ENCODE data around the gene NR6A1. TPM values are rescaled to one million over a fixed set of nuclear protein-coding genes. Genes with fewer than 3 reads are reported as not detected.

Gene NR6A1
- total and polyA plus RNA-seq, 2 of the 13 experiments (the other 11 are each of a cell fraction or from before 2014, with no cell fraction given), result 28.1 to 31.5 TPM

GRCh38 chr9:124510650-124511425 lies 260.3 kb downstream of the NR6A1 start (continued):
- TF ChIP-seq PRDM4 (CRISPR knock-in tag; IDR thresholded peaks at IDR 0.05; ENCODE audit: borderline replicate concordance) (no peak), PHF20 (CRISPR knock-in tag; IDR thresholded peaks at IDR 0.05) (no peak), ARHGAP35 (CRISPR knock-in tag; IDR thresholded peaks at IDR 0.05; ENCODE audit: borderline replicate concordance) (no peak), SAFB2 (CRISPR knock-in tag; IDR thresholded peaks at IDR 0.05; ENCODE audit: borderline replicate concordance, low read depth) (0 out of 2 replicates have a peak, but pooled peaks have one; percentile 1), AKNA (CRISPR knock-in tag; IDR thresholded peaks at IDR 0.05; ENCODE audit: borderline replicate concordance) (no peak), ZSCAN20 (CRISPR knock-in tag; IDR thresholded peaks at IDR 0.05; ENCODE audit: borderline replicate concordance) (no peak), ZNF570 (CRISPR knock-in tag; IDR thresholded peaks at IDR 0.05; ENCODE audit: borderline replicate concordance) (no peak), BHLHE40 (IDR thresholded peaks at IDR 0.05; ENCODE audit: low read length) (0 out of 2 replicates have a peak, but pooled peaks have one; percentile 31), LBX2 (CRISPR knock-in tag; IDR thresholded peaks at IDR 0.05; ENCODE audit: borderline replicate concordance) (no peak)
- TF ChIP-seq, protein P1, sequence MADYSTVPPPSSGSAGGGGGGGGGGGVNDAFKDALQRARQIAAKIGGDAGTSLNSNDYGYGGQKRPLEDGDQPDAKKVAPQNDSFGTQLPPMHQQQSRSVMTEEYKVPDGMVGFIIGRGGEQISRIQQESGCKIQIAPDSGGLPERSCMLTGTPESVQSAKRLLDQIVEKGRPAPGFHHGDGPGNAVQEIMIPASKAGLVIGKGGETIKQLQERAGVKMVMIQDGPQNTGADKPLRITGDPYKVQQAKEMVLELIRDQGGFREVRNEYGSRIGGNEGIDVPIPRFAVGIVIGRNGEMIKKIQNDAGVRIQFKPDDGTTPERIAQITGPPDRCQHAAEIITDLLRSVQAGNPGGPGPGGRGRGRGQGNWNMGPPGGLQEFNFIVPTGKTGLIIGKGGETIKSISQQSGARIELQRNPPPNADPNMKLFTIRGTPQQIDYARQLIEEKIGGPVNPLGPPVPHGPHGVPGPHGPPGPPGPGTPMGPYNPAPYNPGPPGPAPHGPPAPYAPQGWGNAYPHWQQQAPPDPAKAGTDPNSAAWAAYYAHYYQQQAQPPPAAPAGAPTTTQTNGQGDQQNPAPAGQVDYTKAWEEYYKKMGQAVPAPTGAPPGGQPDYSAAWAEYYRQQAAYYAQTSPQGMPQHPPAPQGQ (CRISPR knock-in tag; IDR thresholded peaks at IDR 0.05; ENCODE audit: borderline replicate concordance), result 0 out of 2 replicates have a peak, but pooled peaks have one; percentile 18
- TF ChIP-seq, protein P2, sequence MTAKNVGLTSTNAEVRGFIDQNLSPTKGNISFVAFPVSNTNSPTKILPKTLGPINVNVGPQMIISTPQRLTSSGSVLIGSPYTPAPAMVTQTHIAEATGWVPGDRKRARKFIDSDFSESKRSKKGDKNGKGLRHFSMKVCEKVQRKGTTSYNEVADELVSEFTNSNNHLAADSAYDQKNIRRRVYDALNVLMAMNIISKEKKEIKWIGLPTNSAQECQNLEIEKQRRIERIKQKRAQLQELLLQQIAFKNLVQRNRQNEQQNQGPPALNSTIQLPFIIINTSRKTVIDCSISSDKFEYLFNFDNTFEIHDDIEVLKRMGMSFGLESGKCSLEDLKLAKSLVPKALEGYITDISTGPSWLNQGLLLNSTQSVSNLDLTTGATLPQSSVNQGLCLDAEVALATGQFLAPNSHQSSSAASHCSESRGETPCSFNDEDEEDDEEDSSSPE (CRISPR knock-in tag; IDR thresholded peaks at IDR 0.05), result no peak
